Measurements from ENCODE around the gene UNC79. TPM values are rescaled to one million over a fixed set of nuclear protein-coding genes. Genes with fewer than 3 reads are reported as not detected.
"Not testable (repeated sequence)": the region's sequence is repeated elsewhere in the genome, so short reads cannot be mapped to it uniquely, and the experiment has no call there.

Gene UNC79
- total and polyA plus RNA-seq, 8 donors, result 1.2 to 3.8 (median 1.7) TPM

GRCh38 chr14:93464271-93464670 lies 33.5 kb downstream of the UNC79 start:
- Histone ChIP-seq H3K4me1 (no peaks in the 10 kb centered on the region), H3K9me3 (no peaks in the 10 kb centered on the region), H3K36me3 (no peaks in the 10 kb centered on the region), H3K27me3 (no peaks in the 10 kb centered on the region), H3K27ac (no peak overlapping the region), H3K4me3 (no peak overlapping the region)
- no peak for FAIRE-seq
- no peak for TF ChIP-seq CTCF (IDR thresholded peaks at IDR 0.05)
- DNase-seq, result no peak
- no peak for ATAC-seq
- intact Hi-C loops (cut with DNase I), result no loop called here
- 33 to 39% methylated on average over 5 of the region's 5 CpGs for WGBS, 2 donors

- Histone ChIP-seq H3K9me3 (no peaks in the 10 kb centered on the region), H3K36me3 (no peaks in the 10 kb centered on the region), H3K4me3 (no peak overlapping the region), H3K4me1 (no peaks in the 10 kb centered on the region), H3K27ac (no peak overlapping the region), H3K27me3 (no peaks in the 10 kb centered on the region)
- WGBS, 2 donors, result 85 to 92% methylated on average over 6 of the region's 6 CpGs
- ATAC-seq (no peak), DNase-seq (no peak), FAIRE-seq (no peak)
- no peak for TF ChIP-seq CTCF (IDR thresholded peaks at IDR 0.05)
- intact Hi-C loops (cut with DNase I), result no loop called here
These were observed 44.7 kb downstream of the UNC79 start for GRCh38 chr14:93475471-93475870.

DNA sequence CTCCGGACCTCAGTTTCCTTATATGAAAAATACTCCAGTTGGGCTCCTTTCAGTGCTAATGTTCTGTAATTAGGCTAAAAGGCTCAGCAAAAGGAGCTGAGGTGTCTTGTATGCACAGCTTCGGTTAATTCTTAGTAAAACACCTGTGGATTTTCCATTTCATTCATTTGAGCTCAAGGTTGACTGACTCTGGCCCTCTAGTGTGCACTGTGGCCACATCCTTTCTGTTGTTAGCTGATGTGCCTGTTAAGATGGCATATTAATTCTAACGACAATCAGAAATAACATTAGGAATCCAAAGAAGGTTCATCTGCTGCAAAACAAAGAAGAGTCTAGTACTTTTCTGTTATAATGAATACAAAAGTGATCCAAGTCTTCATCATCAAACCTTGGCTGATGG lies 45.6 kb downstream of the UNC79 start:
- TF ChIP-seq CTCF (IDR thresholded peaks at IDR 0.05), result no peak
- no peaks in the 10 kb centered on the region for H3K9me3 ChIP-seq
- H3K27me3 ChIP-seq, result no peaks in the 10 kb centered on the region
- no peak overlapping the region for H3K4me3 ChIP-seq
- no peak for ATAC-seq
- DNase-seq, result no peak
- no peak for FAIRE-seq
- H3K4me1 ChIP-seq, result no peaks in the 10 kb centered on the region
- intact Hi-C loops (cut with DNase I), result no loop called here
- no peak overlapping the region for H3K27ac ChIP-seq
- WGBS, 2 donors, result 76 to 84% methylated on average over 3 of the region's 3 CpGs
- no peaks in the 10 kb centered on the region for H3K36me3 ChIP-seq

DNA sequence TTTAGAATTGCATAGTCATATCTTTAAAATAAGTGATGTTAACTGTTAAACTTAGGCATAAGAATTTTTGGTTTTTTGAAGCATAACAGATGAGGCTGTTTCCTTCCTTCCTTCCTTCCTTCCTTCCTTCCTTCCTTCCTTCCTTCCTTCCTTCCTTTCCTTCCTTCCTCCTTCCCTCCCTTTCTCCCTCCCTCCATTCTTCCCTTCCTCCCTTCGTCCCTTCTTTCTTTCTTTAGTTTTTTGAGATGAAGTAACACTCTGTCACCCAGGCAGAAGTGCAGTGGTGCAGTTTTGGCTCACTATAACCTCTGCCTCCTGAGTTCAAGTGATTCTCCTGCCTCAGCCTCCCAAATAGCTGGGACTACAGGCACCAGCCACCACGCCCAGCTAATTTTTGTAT lies 48.3 kb downstream of the UNC79 start:
- H3K36me3 ChIP-seq; FAIRE-seq; H3K4me3 ChIP-seq; ATAC-seq; intact Hi-C loops (cut with DNase I); H3K27me3 ChIP-seq; H3K9me3 ChIP-seq; H3K4me1 ChIP-seq; H3K27ac ChIP-seq; DNase-seq: not testable (repeated sequence)
- 73 to 95% methylated on average over 2 of the region's 2 CpGs for WGBS, 2 donors

DNA sequence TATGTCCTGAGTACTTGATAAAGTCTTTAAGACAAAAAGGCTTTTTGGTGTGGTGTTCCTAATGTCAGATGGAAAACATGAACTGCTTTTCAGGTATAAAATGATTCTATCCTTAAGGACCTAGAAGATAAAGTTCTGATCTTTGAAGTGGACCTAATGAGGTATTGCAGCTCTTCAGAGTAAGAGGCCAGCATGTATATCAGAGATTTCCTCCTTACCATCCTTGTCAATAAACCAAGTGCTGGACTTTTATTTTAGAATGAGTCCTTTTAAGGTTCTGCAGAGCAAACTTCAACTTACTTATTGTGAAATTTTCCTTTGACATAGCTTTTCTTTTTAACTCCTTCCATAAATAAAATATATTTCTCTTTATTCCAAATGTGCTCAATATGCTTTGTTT lies 50.1 kb downstream of the UNC79 start:
- no peaks in the 10 kb centered on the region for H3K36me3 ChIP-seq
- intact Hi-C loops (cut with DNase I), result no loop called here
- DNase-seq (no peak), FAIRE-seq (no peak), ATAC-seq (no peak)
- H3K27me3 ChIP-seq, result no peaks in the 10 kb centered on the region
- no peak overlapping the region for H3K4me3 ChIP-seq
- no peak for TF ChIP-seq CTCF (IDR thresholded peaks at IDR 0.05)
- H3K9me3 ChIP-seq, result no peaks in the 10 kb centered on the region
- no peak overlapping the region for H3K27ac ChIP-seq
- H3K4me1 ChIP-seq, result no peaks in the 10 kb centered on the region

DNA sequence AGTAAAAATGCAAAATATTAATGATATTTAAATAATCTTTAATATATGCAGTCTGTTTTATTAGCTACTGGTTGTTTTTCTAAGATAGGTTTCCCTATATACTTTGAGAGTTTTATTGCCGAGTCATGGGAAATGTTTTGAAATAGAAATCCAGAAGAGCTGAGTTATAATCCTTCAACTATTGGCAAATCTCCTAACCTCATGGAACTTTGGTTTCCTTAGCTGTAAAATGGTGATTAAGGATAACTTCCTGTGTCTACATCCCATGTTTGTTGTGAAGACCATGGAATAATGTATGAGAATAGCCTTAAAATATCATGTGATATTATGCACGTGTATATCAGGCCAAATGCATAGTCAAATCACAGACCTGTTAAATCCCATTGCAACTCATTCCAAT lies 51.0 kb downstream of the UNC79 start:
- no peaks in the 10 kb centered on the region for H3K36me3 ChIP-seq
- H3K9me3 ChIP-seq, result no peaks in the 10 kb centered on the region
- FAIRE-seq (no peak), ATAC-seq (no peak), DNase-seq (no peak)
- TF ChIP-seq CTCF (IDR thresholded peaks at IDR 0.05), result no peak
- intact Hi-C loops (cut with DNase I), result no loop called here
- WGBS, 2 donors, result 76 to 77% methylated on average over 2 of the region's 2 CpGs
- no peak overlapping the region for H3K27ac ChIP-seq
- H3K4me3 ChIP-seq, result no peak overlapping the region
- no peaks in the 10 kb centered on the region for H3K4me1 ChIP-seq
- H3K27me3 ChIP-seq, result no peaks in the 10 kb centered on the region
